GM23338 (cell line): ENCODE results near the gene GSN. TPM values are rescaled to one million over a fixed set of nuclear protein-coding genes. Genes with fewer than 3 reads are reported as not detected.

Experiments used
- ATAC-seq: fragments of 200-7000 bp; cut with Tn5 transposase; 3 replicates; pipeline ENCODE4 v1.9.1; 2020
- DNase-seq: peaks from one replicate; pipeline ENCODE4 v3.0.0-alpha.2; 2015; ENCODE audit warnings: low spot score
- H2AFZ ChIP-seq: fragments of 200-600 bp; sonication (generic); 2 replicates; pipeline ENCODE4 v1.8.0; 2016; ENCODE audit warnings: antibody characterized with exemption, mild to moderate bottlenecking, moderate library complexity
- H3F3A ChIP-seq: fragments of 200-600 bp; sonication (generic); replicated peaks from 2 replicates; pipeline ENCODE4 v1.8.0; 2017; ENCODE audit warnings: antibody characterized with exemption, mixed run types, low read depth
- H3K27ac ChIP-seq: fragments of 200-600 bp; sonication (generic); 2 replicates; pipeline ENCODE4 v1.6.1; 2016; ENCODE audit warnings: low read depth
- H3K27me3 ChIP-seq: fragments of 200-600 bp; sonication (generic); 2 replicates; pipeline ENCODE4 v1.8.0; 2016; ENCODE audit warnings: mild to moderate bottlenecking, mixed run types, moderate library complexity; ENCODE audit not compliant: insufficient read depth
- H3K36me3 ChIP-seq: fragments of 200-600 bp; sonication (generic); 2 replicates; pipeline ENCODE4 v1.8.0; 2016; ENCODE audit warnings: mild to moderate bottlenecking; ENCODE audit not compliant: insufficient read depth
- H3K4me1 ChIP-seq: fragments of 200-600 bp; sonication (generic); 2 replicates; pipeline ENCODE4 v1.8.0; 2016; ENCODE audit warnings: mild to moderate bottlenecking, moderate library complexity; ENCODE audit not compliant: insufficient read depth
- H3K4me2 ChIP-seq: fragments of 200-600 bp; sonication (generic); 2 replicates; pipeline ENCODE4 v1.7.1; 2017; ENCODE audit warnings: mixed run types
- H3K4me3 ChIP-seq: fragments of 200-600 bp; sonication (generic); 2 replicates; pipeline ENCODE4 v1.6.1; 2016; ENCODE audit warnings: mixed run types
- H3K79me2 ChIP-seq: fragments of 200-600 bp; sonication (generic); replicated peaks from 2 replicates; pipeline ENCODE4 v1.8.0; 2017; ENCODE audit warnings: mild to moderate bottlenecking; ENCODE audit not compliant: insufficient read depth
- H3K9me2 ChIP-seq: fragments of 200-600 bp; sonication (generic); 2 replicates; pipeline ENCODE4 v1.8.0; 2017; ENCODE audit not compliant: insufficient read depth
- H4K20me1 ChIP-seq: fragments of 200-600 bp; sonication (generic); replicated peaks from 2 replicates; pipeline ENCODE4 v1.8.0; 2017; ENCODE audit warnings: mild to moderate bottlenecking; ENCODE audit not compliant: insufficient read depth
- H3K27ac Mint-ChIP-seq: 2 replicates; pipeline ENCODE4 v1.8.0; 2020; ENCODE audit warnings: inconsistent platforms, mild to moderate bottlenecking, moderate library complexity, mixed read lengths
- H3K27me3 Mint-ChIP-seq: 3 replicates; pipeline ENCODE4 v1.8.0; 2022; ENCODE audit warnings: low read depth, mild to moderate bottlenecking, moderate library complexity, mixed read lengths, inconsistent platforms; ENCODE audit not compliant: insufficient read depth, poor library complexity
- H3K36me3 Mint-ChIP-seq: 3 replicates; pipeline ENCODE4 v1.8.0; 2021; ENCODE audit warnings: low read depth, mild to moderate bottlenecking, inconsistent platforms, moderate library complexity, mixed read lengths
- H3K4me1 Mint-ChIP-seq: 3 replicates; pipeline ENCODE4 v1.8.0; 2020; ENCODE audit warnings: mild to moderate bottlenecking, inconsistent platforms, mixed read lengths
- H3K4me3 Mint-ChIP-seq: 3 replicates; pipeline ENCODE4 v1.8.0; 2021; ENCODE audit warnings: moderate library complexity, mild to moderate bottlenecking, inconsistent platforms, mixed read lengths
- H3K9me3 Mint-ChIP-seq: 3 replicates; pipeline ENCODE4 v1.8.0; 2020; ENCODE audit warnings: moderate library complexity, mild to moderate bottlenecking, inconsistent platforms, mixed read lengths
- CREB1 ChIP-seq: fragments of 250-450 bp; sonication (Bioruptor Pico); IDR thresholded peaks from 2 replicates; pipeline ENCODE4 v1.5.0; 2020; ENCODE audit warnings: low read depth, mild to moderate bottlenecking, moderate library complexity
- CTCF ChIP-seq, 2 experiments: fragments of 200-600 bp in 1 of 2; sonication (generic) in 1 of 2; conservative IDR thresholded peaks; 2 replicates each; pipeline versions ENCODE4 v1.5.1 to v1.6.1; 2016 to 2017; ENCODE audit warnings: antibody characterized with exemption in 2 of 2, low read depth in 2 of 2, mild to moderate bottlenecking in 2 of 2, moderate library complexity in 1 of 2
- ETS1 ChIP-seq: IDR thresholded peaks from 2 replicates; pipeline ENCODE4 v1.6.1; 2016; ENCODE audit warnings: antibody characterized with exemption
- EZH2 ChIP-seq: fragments of 200-600 bp; sonication (generic); IDR thresholded peaks from one replicate; pipeline ENCODE4 v1.8.0; 2017; ENCODE audit warnings: antibody characterized with exemption, mild to moderate bottlenecking, low read depth; ENCODE audit not compliant: unreplicated experiment
- EZH2phosphoT487 ChIP-seq: fragments of 200-600 bp; sonication (generic); IDR thresholded peaks from one replicate; pipeline ENCODE4 v1.8.1; 2018; ENCODE audit warnings: antibody characterized with exemption; ENCODE audit not compliant: unreplicated experiment
- JUNB ChIP-seq: IDR thresholded peaks from one replicate; pipeline ENCODE4 v1.6.1; 2016; ENCODE audit warnings: antibody characterized with exemption; ENCODE audit not compliant: unreplicated experiment
- NANOG ChIP-seq: IDR thresholded peaks from 2 replicates; pipeline ENCODE4 v1.6.1; 2016; ENCODE audit warnings: antibody characterized with exemption, borderline replicate concordance
- POLR2AphosphoS5 ChIP-seq: IDR thresholded peaks from 2 replicates; pipeline ENCODE4 v1.6.1; 2016; ENCODE audit warnings: antibody characterized with exemption, low read depth
- REST ChIP-seq: IDR thresholded peaks from one replicate; pipeline ENCODE4 v1.6.1; 2018; ENCODE audit warnings: antibody characterized with exemption; ENCODE audit not compliant: unreplicated experiment
- STAT1 ChIP-seq: IDR thresholded peaks from one replicate; pipeline ENCODE4 v1.6.1; 2016; ENCODE audit warnings: antibody characterized with exemption; ENCODE audit not compliant: unreplicated experiment
- ZNF114 ChIP-seq: fragments of 250-450 bp; sonication (Bioruptor Pico); IDR thresholded peaks from 2 replicates; pipeline ENCODE4 v1.5.0; 2020; ENCODE audit warnings: mild to moderate bottlenecking, moderate library complexity
- ZNF331 ChIP-seq: fragments of 250-450 bp; sonication (Bioruptor Pico); IDR thresholded peaks from 2 replicates; pipeline ENCODE4 v1.5.0; 2020; ENCODE audit warnings: low read depth, mild to moderate bottlenecking, moderate library complexity
- polyA plus RNA-seq: library from polyadenylated mRNA; unstranded; fragments of >200 nt; fragmentation: Nextera tagmentation; extraction: Ambion mirVana; gene quantifications from 2 replicates; pipeline ENCODE4 v1.2.1, GENCODE V29; 2016
- total RNA-seq: library from RNA; depleted of rRNA; stranded (reverse); fragments of >200 nt; shearing (Covaris generic); gene quantifications from 2 replicates; pipeline ENCODE4 v1.2.3, GENCODE V29; 2014

The GSN gene
- total and polyA plus RNA-seq, 2 experiments from 2014 or later, result 30.2 to 85.7 TPM

GRCh38 chr9:121234832-121235161 lies 33.2 kb upstream of the GSN start:
- Histone ChIP-seq H3K4me2 (no peak overlapping the region), H3K4me1 (no peaks in the 10 kb centered on the region), H3F3A (no peaks in the 10 kb centered on the region), H2AFZ (no peak overlapping the region), H3K9me2 (peaks cover 9% of the 10 kb centered on the region; the same call in 1 of the 2 replicates), H3K36me3 (no peaks in the 10 kb centered on the region), H3K27ac (no peak overlapping the region), H3K27me3 (no peaks in the 10 kb centered on the region), H4K20me1 (no peaks in the 10 kb centered on the region; the same call in 1 of the 2 replicates), H3K79me2 (no peaks in the 10 kb centered on the region), H3K4me3 (no peak overlapping the region)
- no peak for DNase-seq
- no peaks in the 10 kb centered on the region for H3K9me3 Mint-ChIP-seq
- ATAC-seq, result no peak
- H3K27ac Mint-ChIP-seq, result no peak overlapping the region
- H3K4me1 Mint-ChIP-seq, result peaks cover 7% of the 10 kb centered on the region; the same call in 1 of the 3 replicates
- peaks cover 8% of the 10 kb centered on the region for H3K27me3 Mint-ChIP-seq
- no peaks in the 10 kb centered on the region for H3K36me3 Mint-ChIP-seq
- TF ChIP-seq STAT1, result no peak
- no peak for TF ChIP-seq EZH2phosphoT487
- no peak for TF ChIP-seq POLR2AphosphoS5
- no peak for TF ChIP-seq ZNF331 (CRISPR knock-in tag)
- TF ChIP-seq CTCF (conservative IDR thresholded peaks at IDR 0.05; ENCODE audit: low read depth in 2 of 2), result no peak
- no peak overlapping the region for H3K4me3 Mint-ChIP-seq

- H3K4me1 ChIP-seq, result no peaks in the 10 kb centered on the region
- peaks cover 9% of the 10 kb centered on the region for H3K27me3 Mint-ChIP-seq
- H3K36me3 ChIP-seq, result no peaks in the 10 kb centered on the region
- TF ChIP-seq JUNB, result no peak
- TF ChIP-seq EZH2phosphoT487, result no peak
- no peak for TF ChIP-seq ETS1
- no peak for TF ChIP-seq CREB1 (CRISPR knock-in tag)
- TF ChIP-seq EZH2, result no peak
- no peak for TF ChIP-seq REST
- TF ChIP-seq CTCF (conservative IDR thresholded peaks at IDR 0.05; ENCODE audit: low read depth in 2 of 2), result no peak
- TF ChIP-seq NANOG, result no peak
- TF ChIP-seq STAT1, result no peak
- no peak for TF ChIP-seq POLR2AphosphoS5
- no peak for TF ChIP-seq ZNF114 (CRISPR knock-in tag)
Measured at GRCh38 chr9:121235512-121235911, 32.5 kb upstream of the GSN start.

More at GRCh38 chr9:121235512-121235911, 32.5 kb upstream of the GSN start:
- Histone ChIP-seq H3K27me3 (no peaks in the 10 kb centered on the region), H3K4me3 (no peak overlapping the region), H3F3A (no peaks in the 10 kb centered on the region), H4K20me1 (no peaks in the 10 kb centered on the region; the same call in 1 of the 2 replicates), H3K27ac (no peak overlapping the region), H2AFZ (no peak overlapping the region), H3K79me2 (no peaks in the 10 kb centered on the region), H3K4me2 (no peak overlapping the region), H3K9me2 (peaks cover 14% of the 10 kb centered on the region; the same call in 1 of the 2 replicates)
- Mint-ChIP-seq H3K4me1 (peaks cover 8% of the 10 kb centered on the region), H3K4me3 (no peak overlapping the region), H3K27ac (no peak overlapping the region), H3K36me3 (no peaks in the 10 kb centered on the region), H3K9me3 (no peaks in the 10 kb centered on the region)
- DNase-seq (no peak), ATAC-seq (no peak)
